HG03139 (cell line): ENCODE measurements around the gene FMO1.
"Not testable (repeated sequence)": the region's sequence is repeated elsewhere in the genome, so short reads cannot be mapped to it uniquely, and the experiment has no call there.

Experiments
- ATAC-seq: cut with Tn5 transposase; IDR thresholded peaks from one replicate; pipeline ENCODE4 v1.9.1; 2021; ENCODE audit not compliant: unreplicated experiment

Gene FMO1, protein sequence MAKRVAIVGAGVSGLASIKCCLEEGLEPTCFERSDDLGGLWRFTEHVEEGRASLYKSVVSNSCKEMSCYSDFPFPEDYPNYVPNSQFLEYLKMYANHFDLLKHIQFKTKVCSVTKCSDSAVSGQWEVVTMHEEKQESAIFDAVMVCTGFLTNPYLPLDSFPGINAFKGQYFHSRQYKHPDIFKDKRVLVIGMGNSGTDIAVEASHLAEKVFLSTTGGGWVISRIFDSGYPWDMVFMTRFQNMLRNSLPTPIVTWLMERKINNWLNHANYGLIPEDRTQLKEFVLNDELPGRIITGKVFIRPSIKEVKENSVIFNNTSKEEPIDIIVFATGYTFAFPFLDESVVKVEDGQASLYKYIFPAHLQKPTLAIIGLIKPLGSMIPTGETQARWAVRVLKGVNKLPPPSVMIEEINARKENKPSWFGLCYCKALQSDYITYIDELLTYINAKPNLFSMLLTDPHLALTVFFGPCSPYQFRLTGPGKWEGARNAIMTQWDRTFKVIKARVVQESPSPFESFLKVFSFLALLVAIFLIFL

DNA sequence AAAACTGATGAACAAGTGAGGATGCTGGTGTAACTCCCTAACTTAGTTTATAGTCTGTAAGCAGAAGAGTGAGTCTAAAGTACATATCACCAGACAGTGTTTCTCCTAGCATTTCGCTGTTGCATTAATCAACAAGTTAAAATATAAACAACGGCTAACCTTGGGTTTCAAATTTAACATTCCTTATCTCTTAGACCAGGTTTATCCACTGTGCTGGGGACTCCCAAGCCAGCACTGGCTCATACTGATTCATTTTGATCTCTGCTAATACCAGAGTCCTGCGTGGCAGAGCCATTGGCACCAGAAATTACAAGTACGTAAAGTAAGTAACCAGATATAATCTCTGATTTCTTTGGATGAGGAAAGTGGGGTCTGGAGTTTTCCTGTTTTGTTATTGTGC lies at the start of gene FMO1:
FMO1 (plus strand) TSS at position 193 of the 400 bp plus-strand sequence. CDS start 9,594 bp downstream, outside the sequence.
- no peak for ATAC-seq

DNA sequence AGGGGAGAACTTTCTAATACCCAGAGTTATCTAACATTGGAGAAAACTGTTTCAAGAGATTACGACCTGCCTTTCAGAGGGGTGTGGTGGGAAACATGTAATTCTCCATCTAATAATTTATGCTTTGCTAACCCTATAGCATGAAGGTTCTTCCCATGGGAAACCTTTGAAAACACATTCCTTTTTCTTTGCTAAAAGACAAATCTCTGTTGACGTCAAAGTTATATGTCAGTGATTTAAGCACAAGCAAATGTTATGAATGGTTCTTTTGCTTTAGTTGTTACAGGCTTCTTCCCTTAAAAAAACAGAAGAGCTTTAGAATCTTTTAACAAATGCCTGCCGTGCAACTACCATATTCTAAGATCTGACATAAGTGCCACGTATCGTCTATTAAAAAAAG lies 44.0 kb upstream of the FMO1 start:
- ATAC-seq, result no peak

DNA sequence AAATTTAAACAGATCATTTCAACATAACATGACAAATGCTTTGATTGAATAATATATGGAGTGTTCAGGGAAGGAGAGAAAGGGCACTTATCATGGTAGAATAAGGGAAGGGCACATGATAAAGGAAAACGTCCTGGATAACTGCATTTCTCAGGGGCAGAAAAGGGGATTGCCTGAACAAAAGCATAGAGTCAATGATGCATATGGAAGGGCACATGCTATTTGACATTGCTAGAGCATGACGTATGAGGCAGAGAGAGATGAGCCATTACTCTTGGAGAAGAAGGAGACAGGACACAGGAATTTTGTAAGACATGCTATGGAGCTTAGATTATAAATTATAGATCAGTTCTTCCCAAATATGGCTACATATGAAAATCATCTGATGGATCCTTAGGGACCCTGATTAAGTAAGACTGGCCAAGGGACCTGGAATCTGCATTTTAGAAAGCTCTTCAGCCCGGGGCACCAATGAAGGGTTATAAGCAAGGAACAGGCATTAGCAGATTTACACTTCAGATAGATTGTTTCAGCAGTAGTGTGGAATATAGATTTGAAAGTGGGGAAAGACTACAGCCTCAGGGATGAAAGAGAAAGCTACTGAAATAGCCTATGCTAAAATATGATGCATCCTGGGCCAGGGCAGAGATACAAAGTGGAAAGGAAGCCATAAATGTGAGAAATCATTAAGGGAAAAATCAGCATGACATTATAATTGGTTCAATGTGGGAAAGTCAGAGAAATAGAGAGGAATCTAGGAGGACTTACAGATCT lies 41.9 kb upstream of the FMO1 start:
- no peak for ATAC-seq

- no peak for ATAC-seq
Observed at GRCh38 chr1:171206978-171207355, 41.3 kb upstream of the FMO1 start.

GRCh38 chr1:171207377-171207776 lies 40.9 kb upstream of the FMO1 start:
- ATAC-seq, result no peak

DNA sequence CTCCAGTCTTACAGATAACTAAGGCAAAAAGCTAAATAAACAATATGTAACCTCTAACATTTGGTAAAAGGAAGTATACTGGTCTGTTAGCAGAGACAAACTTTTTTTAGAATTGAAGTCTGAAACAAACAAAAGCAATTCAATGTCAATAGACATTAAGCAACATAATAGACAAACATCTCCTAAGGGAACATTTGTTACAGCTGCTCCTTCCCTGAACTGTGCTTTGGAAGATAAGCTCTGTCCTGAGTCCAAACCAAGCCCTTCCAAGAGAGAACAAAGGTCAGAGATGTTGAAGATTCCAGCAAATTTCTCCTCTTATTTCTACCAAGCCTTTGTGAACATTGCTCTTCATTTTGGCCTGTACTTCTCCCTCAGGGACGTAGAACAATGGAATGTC lies 37.9 kb upstream of the FMO1 start:
- no peak for ATAC-seq

DNA sequence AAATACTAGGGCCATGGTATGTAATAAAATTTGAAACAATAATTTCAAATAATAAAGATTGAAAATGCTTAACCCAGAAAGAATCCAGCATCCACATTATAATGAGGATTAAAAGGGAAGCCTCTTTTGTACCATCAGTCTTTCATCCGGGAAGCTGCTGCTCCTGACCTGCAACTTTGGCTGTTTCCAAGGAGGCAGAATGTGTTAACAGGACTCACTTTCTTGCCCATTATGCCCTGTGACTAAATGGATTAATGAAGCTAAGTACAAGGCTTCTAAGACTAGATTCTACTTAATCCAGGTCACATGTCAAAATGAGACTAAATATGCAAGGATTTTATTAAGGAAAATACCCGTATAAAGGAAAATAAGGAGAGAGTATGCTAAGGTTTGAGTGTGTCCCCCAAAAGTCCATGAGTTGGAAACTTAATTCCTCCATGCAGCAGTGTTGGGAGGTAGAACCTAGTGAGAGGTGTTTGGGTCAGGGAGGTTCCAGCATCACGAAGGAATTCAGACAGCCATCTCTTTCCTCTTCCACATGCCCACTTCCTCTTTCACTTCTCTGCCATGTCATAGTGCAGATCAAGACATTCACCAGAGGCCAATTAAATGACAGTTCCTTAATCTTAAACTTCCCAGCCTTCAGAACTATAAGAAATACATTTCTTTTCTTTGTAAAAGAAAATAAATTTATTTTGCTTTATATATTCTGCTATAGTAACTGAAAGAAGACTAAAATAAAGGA lies 35.5 kb upstream of the FMO1 start:
- ATAC-seq, result no peak

DNA sequence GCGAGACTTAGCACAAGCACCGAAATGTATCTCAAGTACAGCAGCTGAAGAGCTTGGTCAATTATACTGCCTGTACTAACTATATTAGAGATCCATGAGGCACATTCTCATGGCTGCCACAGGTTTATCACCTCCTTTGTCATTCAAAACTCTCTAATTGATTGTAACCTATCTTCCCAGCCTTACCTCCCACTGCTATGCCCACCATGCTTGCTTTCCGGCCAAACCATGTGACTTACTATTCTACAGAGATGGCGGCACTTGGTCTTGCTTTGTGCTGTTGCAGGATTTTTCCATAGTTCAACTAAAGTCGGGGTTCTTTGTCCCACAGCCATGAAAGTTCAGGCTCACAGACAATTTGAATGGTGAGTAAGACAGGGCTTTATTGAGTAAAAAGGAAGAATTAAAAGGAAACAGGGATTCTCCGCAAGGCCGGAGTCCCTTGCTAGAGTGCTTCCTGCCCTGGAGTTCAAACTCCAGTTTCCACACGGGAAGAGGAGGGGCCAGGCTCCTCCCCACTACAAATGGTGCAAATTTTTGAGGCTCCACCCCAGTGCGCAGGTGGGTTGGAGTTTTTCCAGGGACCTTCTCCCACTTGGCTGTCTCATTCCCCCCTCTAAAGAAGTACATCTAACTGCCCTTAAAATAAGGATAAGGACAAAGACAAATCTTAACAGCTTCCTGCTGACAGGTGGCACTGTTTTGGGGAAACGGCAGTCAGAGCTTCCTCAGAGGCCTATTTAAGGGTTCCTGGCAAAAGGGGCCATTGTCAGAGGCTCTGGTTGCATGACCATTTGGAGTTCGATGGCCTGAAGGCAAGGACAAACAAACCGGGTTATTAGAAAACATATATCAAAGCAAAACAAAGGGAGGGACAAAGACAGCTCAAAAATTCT lies 34.5 kb upstream of the FMO1 start:
- no peak for ATAC-seq

- no peak for ATAC-seq
Observed at GRCh38 chr1:171217658-171218443, 30.4 kb upstream of the FMO1 start.

GRCh38 chr1:171218661-171219060 lies 29.6 kb upstream of the FMO1 start:
- ATAC-seq, result no peak

DNA sequence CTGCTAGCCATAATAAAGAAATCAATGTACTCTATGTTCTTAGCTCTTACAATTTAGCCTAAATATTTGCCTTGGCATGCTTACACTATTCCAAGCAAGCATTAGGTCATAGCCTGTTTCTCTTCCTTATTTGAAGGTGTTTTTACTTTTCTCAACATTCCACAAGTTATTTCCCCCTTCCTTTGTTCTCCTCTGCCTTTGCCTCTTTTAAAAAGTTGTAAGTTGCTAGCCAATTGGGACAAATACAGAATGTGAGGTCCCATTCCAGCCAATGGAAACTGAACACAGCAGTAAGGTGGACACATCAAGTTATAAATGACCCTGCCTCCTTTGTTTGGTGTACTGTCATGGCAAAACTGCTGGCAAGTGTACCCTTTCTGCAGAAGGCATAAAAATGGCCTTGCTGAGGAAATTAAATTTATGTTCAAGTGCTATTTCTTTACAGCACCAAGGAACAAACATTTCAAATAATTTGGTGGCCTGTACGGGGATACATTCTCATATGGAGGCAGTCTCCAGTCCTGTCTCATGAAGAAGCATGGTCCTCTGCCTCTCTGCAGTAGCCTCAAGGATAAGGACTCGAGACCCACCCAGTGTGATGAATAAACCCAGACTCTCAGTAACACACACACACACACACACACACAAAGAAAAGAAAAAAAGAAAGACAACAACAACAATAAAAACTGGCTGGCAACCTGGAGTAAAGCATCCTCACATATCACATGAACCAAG lies 28.8 kb upstream of the FMO1 start:
- ATAC-seq, result no peak

- ATAC-seq, result no peak
Observed at GRCh38 chr1:171220081-171220420, 28.2 kb upstream of the FMO1 start.

DNA sequence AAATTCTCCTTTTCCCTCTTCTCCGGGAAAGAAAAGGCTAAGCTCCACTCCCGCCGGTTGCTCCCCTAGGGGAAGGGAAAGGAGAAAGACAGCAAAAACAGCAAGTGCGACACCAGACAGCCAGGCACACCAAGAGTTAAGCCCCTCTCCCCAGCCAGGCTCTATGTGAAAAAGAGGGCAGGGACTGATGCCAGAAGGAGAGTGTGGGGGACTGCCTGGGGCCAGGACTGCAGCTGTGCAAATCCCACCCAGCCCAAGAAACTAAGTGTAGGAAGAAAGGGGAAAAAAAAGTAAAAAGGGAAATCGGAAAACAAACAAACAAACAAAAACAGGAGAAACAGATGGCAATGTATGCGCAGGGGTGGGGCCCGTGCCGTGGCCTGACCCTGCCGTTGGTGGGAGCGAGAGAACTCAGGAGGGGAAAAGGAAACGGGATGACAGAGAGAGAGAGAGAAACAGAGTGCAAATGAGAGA lies 27.7 kb upstream of the FMO1 start:
- ATAC-seq, result no peak

- no peak for ATAC-seq
Observed at GRCh38 chr1:171221665-171222591, 26.4 kb upstream of the FMO1 start.

DNA sequence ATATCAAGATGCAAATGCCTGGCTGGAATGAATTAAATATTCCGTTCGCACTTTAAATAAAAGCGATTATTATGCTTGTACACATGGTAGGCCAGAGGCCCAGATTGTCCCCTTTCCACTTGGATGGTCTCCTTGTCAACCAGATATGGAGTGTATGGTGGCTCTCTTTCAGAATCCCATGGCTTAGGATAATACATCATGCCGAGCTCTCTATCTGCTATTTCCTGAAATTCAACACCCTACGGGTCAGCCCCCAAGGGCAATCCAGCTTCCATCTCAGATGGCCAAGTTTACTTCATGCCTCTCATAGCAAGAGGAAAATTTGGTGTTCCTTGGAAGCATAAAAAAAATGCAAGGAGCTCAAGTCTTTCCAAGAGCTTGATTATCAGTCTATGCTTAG lies 25.4 kb upstream of the FMO1 start:
- ATAC-seq, result no peak

- not testable (repeated sequence) for ATAC-seq
Observed at GRCh38 chr1:171224257-171224656, 24.0 kb upstream of the FMO1 start.

DNA sequence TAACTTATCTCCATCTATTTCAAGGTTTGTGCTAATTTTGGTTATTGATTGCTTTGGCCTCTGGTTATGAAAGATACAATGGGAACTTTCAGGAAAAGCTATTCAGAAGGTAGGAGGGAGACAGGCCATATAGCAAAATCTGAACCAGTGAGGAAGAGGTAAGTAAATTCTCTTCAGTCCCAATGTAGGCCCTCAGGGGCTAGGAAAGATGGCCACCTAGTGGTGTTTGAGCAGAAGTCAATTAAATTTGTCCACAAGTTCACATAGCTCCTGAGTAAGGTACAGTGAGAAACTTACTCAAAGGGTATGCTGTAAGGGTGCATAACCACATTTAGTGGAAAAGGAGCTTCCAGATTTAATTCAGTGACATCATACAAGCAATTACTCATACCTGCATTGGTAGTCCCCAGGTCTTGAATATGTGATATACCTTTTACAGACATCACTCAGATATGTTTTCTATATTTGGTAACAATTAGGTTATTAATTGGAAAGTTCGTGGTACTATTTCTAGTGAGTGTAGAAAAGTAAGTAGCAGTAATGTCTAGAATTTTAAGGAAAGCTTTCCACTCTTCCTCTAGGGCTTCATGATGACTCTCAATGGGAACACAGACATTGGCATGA lies 21.4 kb upstream of the FMO1 start:
- ATAC-seq, result peak; percentile 88
